ENCODE measurements around the gene LRP1B.

- TF ChIP-seq POLR2AphosphoS5 (IDR thresholded peaks at IDR 0.05) (no peak), REST (IDR thresholded peaks at IDR 0.05; ENCODE audit: borderline replicate concordance) (no peak), CTCF (IDR thresholded peaks at IDR 0.05; ENCODE audit: poor library complexity, severe bottlenecking) (no peak)
Observed at GRCh38 chr2:141313972-141314371, 816.8 kb downstream of the LRP1B start.

Measured in neural cell (in vitro differentiated cells).